Measurements from ENCODE around the gene BNIP2. TPM values are rescaled to one million over a fixed set of nuclear protein-coding genes. Genes with fewer than 3 reads are reported as not detected.

BNIP2 gene
- total RNA-seq, 6 experiments from 2014 or later, result 60.8 to 68.0 (median 63.5) TPM

GRCh38 chr15:59722476-59722875 is 33.4 kb upstream of the BNIP2 start:
- no peak overlapping the region for H3K27ac Mint-ChIP-seq
- no peak overlapping the region for H3K4me3 Mint-ChIP-seq
- no peaks in the 10 kb centered on the region for H3K9me3 Mint-ChIP-seq
- no peaks in the 10 kb centered on the region for H3K4me1 Mint-ChIP-seq (ENCODE audit: low read depth)
- H3K27me3 Mint-ChIP-seq (ENCODE audit: insufficient read depth), result peaks cover 23% of the 10 kb centered on the region
- TF ChIP-seq, protein P1, sequence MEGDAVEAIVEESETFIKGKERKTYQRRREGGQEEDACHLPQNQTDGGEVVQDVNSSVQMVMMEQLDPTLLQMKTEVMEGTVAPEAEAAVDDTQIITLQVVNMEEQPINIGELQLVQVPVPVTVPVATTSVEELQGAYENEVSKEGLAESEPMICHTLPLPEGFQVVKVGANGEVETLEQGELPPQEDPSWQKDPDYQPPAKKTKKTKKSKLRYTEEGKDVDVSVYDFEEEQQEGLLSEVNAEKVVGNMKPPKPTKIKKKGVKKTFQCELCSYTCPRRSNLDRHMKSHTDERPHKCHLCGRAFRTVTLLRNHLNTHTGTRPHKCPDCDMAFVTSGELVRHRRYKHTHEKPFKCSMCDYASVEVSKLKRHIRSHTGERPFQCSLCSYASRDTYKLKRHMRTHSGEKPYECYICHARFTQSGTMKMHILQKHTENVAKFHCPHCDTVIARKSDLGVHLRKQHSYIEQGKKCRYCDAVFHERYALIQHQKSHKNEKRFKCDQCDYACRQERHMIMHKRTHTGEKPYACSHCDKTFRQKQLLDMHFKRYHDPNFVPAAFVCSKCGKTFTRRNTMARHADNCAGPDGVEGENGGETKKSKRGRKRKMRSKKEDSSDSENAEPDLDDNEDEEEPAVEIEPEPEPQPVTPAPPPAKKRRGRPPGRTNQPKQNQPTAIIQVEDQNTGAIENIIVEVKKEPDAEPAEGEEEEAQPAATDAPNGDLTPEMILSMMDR (IDR thresholded peaks at IDR 0.05), result no peak
- no peak for DNase-seq
- no peaks in the 10 kb centered on the region for H3K36me3 Mint-ChIP-seq (ENCODE audit: low read depth)

DNA sequence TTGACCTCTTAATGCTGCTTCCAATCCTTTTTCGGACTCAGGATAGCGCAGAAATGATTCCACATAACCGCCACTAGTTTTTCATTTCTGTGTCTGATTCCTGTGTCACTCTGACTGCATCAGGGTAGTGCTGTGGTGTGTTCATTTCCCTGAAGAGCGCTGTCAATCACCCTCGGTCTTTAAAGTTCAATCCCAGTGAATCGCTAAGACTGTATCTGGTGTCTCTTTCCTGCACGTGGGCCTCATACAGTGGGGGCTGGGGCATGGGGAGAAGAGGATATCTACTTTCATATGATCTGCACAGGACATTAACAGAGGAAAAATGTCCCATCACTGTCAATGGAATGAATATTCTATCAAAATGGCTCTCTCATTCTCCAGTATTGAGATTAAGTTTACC is 32.9 kb upstream of the BNIP2 start:
- Mint-ChIP-seq H3K27ac (no peak overlapping the region), H3K27me3 (ENCODE audit: insufficient read depth) (peaks cover 21% of the 10 kb centered on the region), H3K9me3 (no peaks in the 10 kb centered on the region), H3K36me3 (ENCODE audit: low read depth) (no peaks in the 10 kb centered on the region), H3K4me1 (ENCODE audit: low read depth) (no peaks in the 10 kb centered on the region), H3K4me3 (no peak overlapping the region)
- TF ChIP-seq, protein P1 (IDR thresholded peaks at IDR 0.05), result no peak
- DNase-seq, result no peak

DNA sequence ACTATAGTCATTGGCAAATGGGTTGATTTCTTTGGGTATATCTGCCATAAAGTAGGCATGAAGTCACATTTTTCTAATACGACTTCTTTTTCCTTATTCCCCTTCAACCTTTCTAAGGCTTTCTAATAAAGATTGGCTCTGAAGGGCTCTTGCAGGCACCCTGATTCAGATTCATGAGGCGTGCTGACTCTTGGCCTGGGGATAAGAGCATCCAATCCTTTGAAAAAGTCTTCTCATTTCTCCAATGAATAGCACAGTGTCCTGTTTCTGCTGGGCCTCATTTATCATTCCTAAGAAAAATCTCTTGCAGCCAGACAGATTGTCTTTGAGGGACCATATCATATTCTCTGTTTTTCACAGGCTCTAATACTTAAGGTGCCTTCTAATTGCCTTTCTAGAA is 32.3 kb upstream of the BNIP2 start:
- H3K27me3 Mint-ChIP-seq (ENCODE audit: insufficient read depth), result peaks cover 25% of the 10 kb centered on the region
- TF ChIP-seq, protein P1 (IDR thresholded peaks at IDR 0.05), result no peak
- no peak overlapping the region for H3K27ac Mint-ChIP-seq
- H3K4me1 Mint-ChIP-seq (ENCODE audit: low read depth), result no peaks in the 10 kb centered on the region
- H3K9me3 Mint-ChIP-seq, result no peaks in the 10 kb centered on the region
- H3K4me3 Mint-ChIP-seq, result no peak overlapping the region
- H3K36me3 Mint-ChIP-seq (ENCODE audit: low read depth), result no peaks in the 10 kb centered on the region
- DNase-seq, result no peak

GRCh38 chr15:59713177-59713576 is 24.1 kb upstream of the BNIP2 start:
- no peak overlapping the region for H3K4me3 Mint-ChIP-seq
- TF ChIP-seq, protein P1 (IDR thresholded peaks at IDR 0.05), result no peak
- no peak for DNase-seq
- H3K27ac Mint-ChIP-seq, result no peak overlapping the region
- H3K27me3 Mint-ChIP-seq (ENCODE audit: insufficient read depth), result peaks cover 25% of the 10 kb centered on the region
- H3K4me1 Mint-ChIP-seq (ENCODE audit: low read depth), result no peaks in the 10 kb centered on the region
- no peaks in the 10 kb centered on the region for H3K9me3 Mint-ChIP-seq
- H3K36me3 Mint-ChIP-seq (ENCODE audit: low read depth), result no peaks in the 10 kb centered on the region

GRCh38 chr15:59711451-59712243 is 22.5 kb upstream of the BNIP2 start:
- no peaks in the 10 kb centered on the region for H3K36me3 Mint-ChIP-seq (ENCODE audit: low read depth)
- H3K4me3 Mint-ChIP-seq, result no peak overlapping the region
- no peaks in the 10 kb centered on the region for H3K4me1 Mint-ChIP-seq (ENCODE audit: low read depth)
- no peak for DNase-seq
- TF ChIP-seq, protein P1 (IDR thresholded peaks at IDR 0.05), result no peak
- H3K27ac Mint-ChIP-seq, result no peak overlapping the region
- H3K9me3 Mint-ChIP-seq, result no peaks in the 10 kb centered on the region
- H3K27me3 Mint-ChIP-seq (ENCODE audit: insufficient read depth), result peaks cover 23% of the 10 kb centered on the region
